Testis (tissue), 3 donors: Measurements from ENCODE around the gene RGS12. TPM values are rescaled to one million over a fixed set of nuclear protein-coding genes. Genes with fewer than 3 reads are reported as not detected.

Experiments
- DNase-seq: peaks from one replicate; pipeline ENCODE4 v3.0.0-alpha.2; 2019
- H3K27ac ChIP-seq, 2 donors: fragments of 200-600 bp; sonication (generic); one replicate each; pipeline ENCODE4 v1.5.1; 2019
- H3K27me3 ChIP-seq: fragments of 200-600 bp; sonication (generic); one replicate; pipeline ENCODE4 v1.5.1; 2019
- H3K36me3 ChIP-seq: fragments of 200-600 bp; sonication (generic); one replicate; pipeline ENCODE4 v1.5.1; 2017; ENCODE audit warnings: low read depth; ENCODE audit errors: missing control alignments
- H3K4me1 ChIP-seq: fragments of 200-600 bp; sonication (generic); one replicate; pipeline ENCODE4 v1.5.1; 2019
- H3K4me3 ChIP-seq, 2 donors: fragments of 200-600 bp; sonication (generic); one replicate each; pipeline ENCODE4 v1.5.1; 2017 to 2019
- H3K9me3 ChIP-seq: fragments of 200-600 bp; sonication (generic); one replicate; pipeline ENCODE4 v1.5.1; 2017
- CTCF ChIP-seq, 3 experiments: fragments of 450-650 bp in 2 of 3; fragments of 200-600 bp in 1 of 3; sonication (generic) in 1 of 3; IDR thresholded peaks; one replicate each; pipeline ENCODE4 v1.5.1; 2016 to 2019; ENCODE audit warnings: antibody characterized with exemption in 3 of 3, mild to moderate bottlenecking in 2 of 3, moderate library complexity in 1 of 3
- POLR2A ChIP-seq: fragments of 450-650 bp; IDR thresholded peaks from one replicate; pipeline ENCODE4 v1.6.1; 2017; ENCODE audit warnings: antibody characterized with exemption, mild to moderate bottlenecking, moderate library complexity
- WGBS, 2 donors: methylation state at CpG; one replicate each; pipeline ENCODE4 v1.1.5; 2018; 5-methylcytosine and 5-hydroxymethylcytosine counted together
- intact Hi-C: fragments of 100-400 bp; cut with DNase I; formaldehyde crosslinking; loops from one replicate; pipeline ENCODE4 v1.15.1; 2023; ENCODE audit warnings: low total_unique reads
- polyA plus RNA-seq: library from polyadenylated mRNA; stranded (reverse); fragments of 350-450 nt; fragmentation: Illumina TruSeq; extraction: RNeasy Lipid Tissue Mini Kit (QIAGEN cat#74804); gene quantifications from one replicate; pipeline ENCODE4 v1.2.3, GENCODE V29; 2014; ENCODE audit warnings: low read depth, low replicate concordance; ENCODE audit not compliant: insufficient read depth
- total RNA-seq, 2 donors: library from RNA; depleted of rRNA; stranded (reverse); fragments of >200 nt; gene quantifications; one replicate each; pipeline ENCODE4 v1.2.3, GENCODE V29; 2016

The RGS12 gene
- total and polyA plus RNA-seq, 3 donors from 2014 or later, result 25.0 to 68.2 (median 39.0) TPM

- Histone ChIP-seq H3K4me3 (no peak overlapping the region), H3K27ac (no peak overlapping the region), H3K9me3 (no peaks in the 10 kb centered on the region), H3K27me3 (no peaks in the 10 kb centered on the region), H3K4me1 (no peaks in the 10 kb centered on the region), H3K36me3 (no peaks in the 10 kb centered on the region)
- no peak for TF ChIP-seq POLR2A
- TF ChIP-seq CTCF (IDR thresholded peaks at IDR 0.05), result no peak
- DNase-seq, result no peak
- 90 to 91% methylated on average over 10 of the region's 10 CpGs for WGBS, 2 donors
- intact Hi-C loops, result no loop called here
Measured at GRCh38 chr4:3328814-3329663, 36.2 kb downstream of the RGS12 start.

- DNase-seq, result no peak
- TF ChIP-seq POLR2A (no peak), CTCF (IDR thresholded peaks at IDR 0.05) (no peak)
- Histone ChIP-seq H3K4me3 (no peak overlapping the region), H3K9me3 (no peaks in the 10 kb centered on the region), H3K36me3 (no peaks in the 10 kb centered on the region), H3K4me1 (no peaks in the 10 kb centered on the region), H3K27me3 (no peaks in the 10 kb centered on the region), H3K27ac (no peak overlapping the region)
- WGBS, 2 donors, result 60 to 66% methylated on average over 3 of the region's 3 CpGs
- intact Hi-C loops, result no loop called here
Measured at GRCh38 chr4:3329887-3330286, 37.1 kb downstream of the RGS12 start.

GRCh38 chr4:3330707-3331106 is 37.9 kb downstream of the RGS12 start:
- H3K9me3 ChIP-seq, result no peaks in the 10 kb centered on the region
- no peaks in the 10 kb centered on the region for H3K27me3 ChIP-seq
- intact Hi-C loops, result no loop called here
- WGBS, 2 donors, result 85 to 86% methylated on average over 5 of the region's 5 CpGs
- DNase-seq, result no peak
- H3K36me3 ChIP-seq, result no peaks in the 10 kb centered on the region
- TF ChIP-seq POLR2A (no peak), CTCF (IDR thresholded peaks at IDR 0.05) (no peak)
- no peaks in the 10 kb centered on the region for H3K4me1 ChIP-seq
- no peak overlapping the region for H3K27ac ChIP-seq
- H3K4me3 ChIP-seq, result no peak overlapping the region

- H3K27ac ChIP-seq, result peak overlapping the region in 1 of 2 donors; percentile 41
- no peaks in the 10 kb centered on the region for H3K27me3 ChIP-seq
- WGBS, 2 donors, result 63 to 65% methylated on average over 13 to 23 of the region's 23 CpGs
- intact Hi-C loops, result no loop called here
- no peak for DNase-seq
- H3K4me3 ChIP-seq, result no peak overlapping the region
- H3K9me3 ChIP-seq, result no peaks in the 10 kb centered on the region
- H3K4me1 ChIP-seq, result no peaks in the 10 kb centered on the region
- no peak for TF ChIP-seq POLR2A
- no peak for TF ChIP-seq CTCF (IDR thresholded peaks at IDR 0.05)
- no peaks in the 10 kb centered on the region for H3K36me3 ChIP-seq
Measured at GRCh38 chr4:3331511-3332394, 38.9 kb downstream of the RGS12 start.
